ENCODE data around the gene FOXO3. TPM values are rescaled to one million over a fixed set of nuclear protein-coding genes. Genes with fewer than 3 reads are reported as not detected.

Gene FOXO3
- total and polyA plus RNA-seq, 11 donors, result 11.6 to 87.9 (median 38.7) TPM

DNA sequence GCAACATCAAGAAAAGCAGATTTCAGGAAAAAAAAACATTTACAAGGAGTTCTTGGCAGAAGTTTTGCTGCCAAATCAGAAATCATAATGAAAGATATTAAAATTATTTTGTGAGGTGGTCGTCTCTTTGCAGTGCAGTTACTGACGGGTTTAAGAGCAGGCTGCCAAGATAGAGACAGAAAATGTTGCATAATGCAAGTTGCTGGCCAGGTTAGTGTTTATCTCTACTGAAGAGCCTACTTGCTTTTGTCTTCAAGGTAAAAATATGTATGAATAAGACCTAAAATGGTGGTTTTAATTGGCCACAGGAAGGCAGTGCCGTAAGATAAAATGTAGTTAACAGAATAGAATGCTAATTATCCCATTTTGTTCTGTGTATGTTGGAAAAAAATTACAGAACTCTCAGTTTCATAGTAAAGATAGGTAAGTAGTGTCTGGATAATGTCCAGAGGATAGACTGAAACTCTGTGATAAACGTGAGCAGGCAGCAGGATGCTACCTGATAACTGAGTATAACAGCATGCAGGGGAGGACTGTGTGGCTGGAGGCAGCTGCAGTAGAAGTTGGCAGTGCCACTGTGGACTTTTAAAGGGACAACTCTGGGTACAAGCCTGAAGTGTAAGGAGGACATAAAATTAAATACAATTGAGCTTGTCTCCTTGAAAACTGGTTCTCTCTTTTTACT lies 13.9 kb downstream of the FOXO3 start:
- Histone ChIP-seq H3K36me3 (peaks cover 0 to 51% (median 32%) of the 10 kb centered on the region in 9 donors), H3K27ac (peak overlapping the region in 8 of 12 donors; percentile 2 to 89 (median 18))

DNA sequence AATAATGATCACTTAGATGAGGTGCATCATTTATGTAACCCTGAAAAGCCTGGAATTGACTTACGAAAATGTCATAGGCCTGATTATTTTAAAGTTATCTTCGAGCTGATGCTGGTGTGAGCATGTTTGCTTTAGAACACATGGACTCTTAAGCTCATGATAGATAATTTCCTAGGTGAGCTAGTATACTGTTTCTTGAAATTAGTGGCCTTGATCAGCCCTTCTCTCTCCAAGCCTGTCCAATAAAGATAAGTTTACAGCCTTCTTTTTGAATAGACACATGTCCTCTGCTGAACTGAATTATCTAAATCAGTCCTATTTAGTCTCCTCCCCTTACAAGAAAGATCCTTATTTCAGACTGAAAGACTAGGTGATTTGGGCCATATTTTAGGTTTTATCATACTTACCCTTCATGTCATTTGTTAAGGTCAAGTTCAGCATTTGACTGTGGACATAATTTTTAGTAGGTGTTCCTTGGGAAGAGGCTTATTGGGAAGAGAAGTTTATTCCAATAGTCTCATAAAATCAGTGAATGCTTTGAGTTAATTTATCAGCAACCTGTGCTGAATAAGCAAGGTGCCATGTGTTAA lies 15.3 kb downstream of the FOXO3 start:
- H3K27ac ChIP-seq, result peak overlapping the region in 11 of 12 donors; percentile 9 to 89 (median 27)
- no peaks in the 10 kb centered on the region for H3K27me3 ChIP-seq
- TF ChIP-seq, protein P1, sequence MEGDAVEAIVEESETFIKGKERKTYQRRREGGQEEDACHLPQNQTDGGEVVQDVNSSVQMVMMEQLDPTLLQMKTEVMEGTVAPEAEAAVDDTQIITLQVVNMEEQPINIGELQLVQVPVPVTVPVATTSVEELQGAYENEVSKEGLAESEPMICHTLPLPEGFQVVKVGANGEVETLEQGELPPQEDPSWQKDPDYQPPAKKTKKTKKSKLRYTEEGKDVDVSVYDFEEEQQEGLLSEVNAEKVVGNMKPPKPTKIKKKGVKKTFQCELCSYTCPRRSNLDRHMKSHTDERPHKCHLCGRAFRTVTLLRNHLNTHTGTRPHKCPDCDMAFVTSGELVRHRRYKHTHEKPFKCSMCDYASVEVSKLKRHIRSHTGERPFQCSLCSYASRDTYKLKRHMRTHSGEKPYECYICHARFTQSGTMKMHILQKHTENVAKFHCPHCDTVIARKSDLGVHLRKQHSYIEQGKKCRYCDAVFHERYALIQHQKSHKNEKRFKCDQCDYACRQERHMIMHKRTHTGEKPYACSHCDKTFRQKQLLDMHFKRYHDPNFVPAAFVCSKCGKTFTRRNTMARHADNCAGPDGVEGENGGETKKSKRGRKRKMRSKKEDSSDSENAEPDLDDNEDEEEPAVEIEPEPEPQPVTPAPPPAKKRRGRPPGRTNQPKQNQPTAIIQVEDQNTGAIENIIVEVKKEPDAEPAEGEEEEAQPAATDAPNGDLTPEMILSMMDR (IDR thresholded peaks at IDR 0.05), result no peak
- TF ChIP-seq POLR2A (IDR thresholded peaks at IDR 0.05), result no peak
- H3K9me3 ChIP-seq, result no peaks in the 10 kb centered on the region
- no peak overlapping the region for H3K4me3 ChIP-seq
- ATAC-seq, result no peak
- DNase-seq, result no peak
- H3K36me3 ChIP-seq, result peaks cover 0 to 37% (median 18%) of the 10 kb centered on the region in 9 donors
- intact Hi-C loops (cut with DNase I), result no loop called here
- 44 to 62% (median 56%) methylated on average over 2 of the region's 2 CpGs for WGBS, 4 donors
- peaks cover 19 to 97% (median 73%) of the 10 kb centered on the region in 12 donors for H3K4me1 ChIP-seq

More for the DNA sequence above, 13.9 kb downstream of the FOXO3 start:
- TF ChIP-seq, protein P1 (IDR thresholded peaks at IDR 0.05), result no peak
- TF ChIP-seq POLR2A (IDR thresholded peaks at IDR 0.05), result no peak
- DNase-seq, result peak in 2 of 5 donors; percentile 34 to 47
- Histone ChIP-seq H3K4me3 (no peak overlapping the region), H3K4me1 (peaks cover 12 to 93% (median 66%) of the 10 kb centered on the region in 12 donors), H3K9me3 (no peaks in the 10 kb centered on the region), H3K27me3 (no peaks in the 10 kb centered on the region)
- WGBS, 4 donors, result 36 to 43% (median 41%) methylated on average over 4 of the region's 4 CpGs
- intact Hi-C loops (cut with DNase I), result no loop called here
- peak; percentile 57 to 81 (median 67) for ATAC-seq

DNA sequence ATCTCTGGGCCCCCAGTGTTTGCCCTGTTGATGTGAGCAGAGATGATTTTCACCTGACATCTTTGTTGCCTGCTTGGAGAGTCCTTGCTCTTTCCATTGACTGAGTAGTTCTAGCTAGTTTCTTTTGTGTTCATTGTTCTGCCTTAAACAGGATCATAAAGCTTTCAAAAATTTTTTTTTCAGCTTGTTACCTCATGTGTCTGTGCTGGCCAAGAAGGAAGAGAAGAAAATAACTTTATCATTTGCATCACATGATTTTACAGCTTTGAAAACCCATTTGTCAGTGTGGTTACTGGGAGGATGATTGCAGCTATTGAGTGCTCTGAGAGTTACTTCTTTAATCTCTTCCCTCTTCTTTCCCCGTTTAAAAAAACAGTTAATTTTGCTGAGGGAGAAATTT lies 16.0 kb downstream of the FOXO3 start:
- Histone ChIP-seq H3K36me3 (peaks cover 0 to 30% (median 11%) of the 10 kb centered on the region in 9 donors), H3K9me3 (no peaks in the 10 kb centered on the region), H3K4me1 (peaks cover 26 to 97% (median 77%) of the 10 kb centered on the region in 12 donors), H3K27ac (peak overlapping the region in 11 of 12 donors; percentile 9 to 89 (median 27)), H3K4me3 (no peak overlapping the region), H3K27me3 (no peaks in the 10 kb centered on the region)
- DNase-seq (no peak), ATAC-seq (peak in 2 of 4 donors; percentile 14 to 28)
- TF ChIP-seq, protein P1 (IDR thresholded peaks at IDR 0.05), result no peak
- no peak for TF ChIP-seq POLR2A (IDR thresholded peaks at IDR 0.05)
- WGBS, 4 donors, result 13 to 29% (median 21%) methylated on average over 1 of the region's 1 CpG
- intact Hi-C loops (cut with DNase I), result no loop called here

DNA sequence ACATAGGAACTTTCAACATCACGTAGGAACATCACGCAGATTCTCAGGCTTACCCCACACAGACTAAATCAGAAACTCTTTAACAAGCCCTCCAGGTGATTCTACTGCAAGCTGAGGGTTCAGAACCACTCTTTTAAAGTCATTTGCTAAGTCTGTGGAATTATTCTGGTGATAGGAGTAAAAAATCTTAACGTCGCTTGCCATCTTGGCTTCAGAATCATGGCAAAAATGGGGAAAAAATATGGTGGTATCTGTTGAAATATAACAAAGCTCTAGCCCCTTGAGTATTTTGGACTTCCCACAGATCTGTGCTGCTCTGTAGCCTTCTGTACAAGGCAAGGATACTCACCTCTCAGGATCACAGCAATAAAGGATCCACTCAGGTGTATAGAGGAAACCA lies 17.4 kb downstream of the FOXO3 start:
- Histone ChIP-seq H3K4me1 (peaks cover 30 to 100% (median 90%) of the 10 kb centered on the region in 12 donors), H3K36me3 (peaks cover 0 to 19% (median 0%) of the 10 kb centered on the region in 9 donors), H3K9me3 (no peaks in the 10 kb centered on the region), H3K27me3 (no peaks in the 10 kb centered on the region), H3K27ac (peak overlapping the region in 9 of 12 donors; percentile 4 to 89 (median 56)), H3K4me3 (no peak overlapping the region)
- no peak for DNase-seq
- intact Hi-C loops (cut with DNase I), result no loop called here
- WGBS, 4 donors, result 91 to 96% (median 94%) methylated on average over 4 of the region's 4 CpGs
- ATAC-seq, result no peak
- TF ChIP-seq, protein P1 (IDR thresholded peaks at IDR 0.05), result no peak
- no peak for TF ChIP-seq POLR2A (IDR thresholded peaks at IDR 0.05)

Measured in heart left ventricle (tissue), 16 donors.